D721Med (cell line): ENCODE data around the gene BCKDHB.

Source experiments
- DNase-seq: peaks from one replicate; pipeline ENCODE4 v3.0.0; 2011; ENCODE audit warnings: low spot score; ENCODE audit not compliant: insufficient read length
- FAIRE-seq: peaks from 2 replicates; lab custom pipeline; 2011; peaks lifted over from hg19 to GRCh38; lab: Jason Lieb, UNC
- TF ChIP-seq, protein P1 (sequence below): IDR thresholded peaks from 2 replicates; pipeline ENCODE4 v1.5.1; 2012; ENCODE audit warnings: mild to moderate bottlenecking, control low read depth; ENCODE audit not compliant: insufficient read depth; ENCODE audit errors: missing control alignments

Gene BCKDHB

DNA sequence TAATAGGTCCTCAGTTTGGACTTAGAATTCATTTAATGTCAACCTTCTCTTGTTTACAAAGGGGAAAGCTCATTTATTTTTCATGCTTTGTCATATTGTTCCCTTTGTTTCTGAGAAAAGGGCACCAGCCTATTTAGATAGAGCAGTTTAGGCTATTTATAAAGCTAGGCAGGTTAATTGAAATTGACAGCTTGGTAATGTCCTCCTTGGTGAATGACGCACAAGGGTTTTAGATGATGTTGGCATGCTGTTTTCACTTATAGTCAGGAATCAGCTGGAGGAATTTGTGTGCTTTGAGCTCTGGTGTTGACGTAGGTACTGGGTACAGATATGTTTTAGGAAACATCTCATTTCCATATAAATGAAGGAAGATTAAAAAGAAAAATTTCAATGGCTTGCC is 45.2 kb downstream of the BCKDHB start:
- DNase-seq = no peak
- TF ChIP-seq, protein P1, sequence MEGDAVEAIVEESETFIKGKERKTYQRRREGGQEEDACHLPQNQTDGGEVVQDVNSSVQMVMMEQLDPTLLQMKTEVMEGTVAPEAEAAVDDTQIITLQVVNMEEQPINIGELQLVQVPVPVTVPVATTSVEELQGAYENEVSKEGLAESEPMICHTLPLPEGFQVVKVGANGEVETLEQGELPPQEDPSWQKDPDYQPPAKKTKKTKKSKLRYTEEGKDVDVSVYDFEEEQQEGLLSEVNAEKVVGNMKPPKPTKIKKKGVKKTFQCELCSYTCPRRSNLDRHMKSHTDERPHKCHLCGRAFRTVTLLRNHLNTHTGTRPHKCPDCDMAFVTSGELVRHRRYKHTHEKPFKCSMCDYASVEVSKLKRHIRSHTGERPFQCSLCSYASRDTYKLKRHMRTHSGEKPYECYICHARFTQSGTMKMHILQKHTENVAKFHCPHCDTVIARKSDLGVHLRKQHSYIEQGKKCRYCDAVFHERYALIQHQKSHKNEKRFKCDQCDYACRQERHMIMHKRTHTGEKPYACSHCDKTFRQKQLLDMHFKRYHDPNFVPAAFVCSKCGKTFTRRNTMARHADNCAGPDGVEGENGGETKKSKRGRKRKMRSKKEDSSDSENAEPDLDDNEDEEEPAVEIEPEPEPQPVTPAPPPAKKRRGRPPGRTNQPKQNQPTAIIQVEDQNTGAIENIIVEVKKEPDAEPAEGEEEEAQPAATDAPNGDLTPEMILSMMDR = no peak
- FAIRE-seq = no peak

DNA sequence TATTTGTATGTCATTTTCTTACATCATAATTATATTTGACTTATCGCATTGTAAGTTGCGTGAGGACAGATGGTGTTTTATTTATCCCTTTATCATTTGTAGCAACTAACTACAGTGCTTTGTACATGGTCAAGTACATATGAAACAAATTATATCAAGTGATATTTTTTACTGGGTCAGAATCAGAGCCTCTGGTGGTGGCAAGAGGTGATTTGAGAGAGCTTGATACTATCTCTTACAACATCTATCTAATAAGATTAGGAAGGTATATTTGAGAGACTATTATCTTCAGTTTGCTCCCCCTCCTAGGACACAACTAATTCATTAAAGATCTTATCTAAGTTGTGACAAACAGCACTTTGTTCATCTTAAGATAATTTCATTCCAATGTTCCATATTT is 47.7 kb downstream of the BCKDHB start:
- FAIRE-seq = peak; percentile 11
- no peak for DNase-seq
- TF ChIP-seq, protein P1 = no peak

DNA sequence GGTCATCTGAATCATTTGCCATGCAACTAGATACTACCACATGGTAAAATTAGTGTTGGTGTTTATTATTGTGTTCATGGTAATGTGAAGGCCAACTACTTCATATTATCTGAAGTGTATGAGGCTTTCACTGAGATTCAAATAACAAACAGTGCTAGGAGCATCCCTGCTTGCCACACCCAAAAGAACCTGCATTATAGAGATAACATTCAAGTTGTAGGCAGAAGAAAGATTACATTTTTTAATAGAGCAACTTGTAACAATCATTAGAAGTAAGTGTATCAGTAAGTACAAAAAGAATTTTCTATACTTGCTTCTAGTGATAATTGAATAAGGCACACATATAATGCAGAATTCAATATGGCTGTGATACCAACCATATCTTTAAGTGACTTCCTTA is 49.8 kb downstream of the BCKDHB start:
- DNase-seq (no peak), FAIRE-seq (no peak)
- TF ChIP-seq, protein P1 = no peak

DNA sequence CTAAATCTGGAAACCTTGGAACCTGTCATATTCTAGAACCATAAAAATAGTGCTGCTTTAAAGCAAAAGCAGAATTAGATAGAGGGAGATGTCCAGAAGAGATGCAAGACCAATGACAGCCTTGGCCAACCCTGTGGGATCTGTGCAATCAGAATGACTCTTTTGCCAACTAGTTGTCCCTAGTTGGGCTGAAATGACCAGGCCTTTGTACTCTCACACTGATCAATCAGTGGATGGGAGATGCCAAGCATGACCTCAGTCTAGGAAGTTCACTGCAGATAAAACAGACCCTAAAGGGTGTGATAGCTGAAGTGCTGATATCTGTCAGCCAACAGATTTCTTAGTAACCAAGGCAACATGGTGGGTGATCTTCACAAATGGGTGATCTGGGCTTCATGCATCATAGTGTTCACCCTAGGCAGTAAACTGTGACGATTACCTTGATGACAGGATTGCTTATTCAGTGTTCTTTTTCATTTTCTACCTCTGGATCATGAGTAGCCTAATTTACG is 52.1 kb downstream of the BCKDHB start:
- TF ChIP-seq, protein P1 = no peak
- no peak for DNase-seq
- no peak for FAIRE-seq

DNA sequence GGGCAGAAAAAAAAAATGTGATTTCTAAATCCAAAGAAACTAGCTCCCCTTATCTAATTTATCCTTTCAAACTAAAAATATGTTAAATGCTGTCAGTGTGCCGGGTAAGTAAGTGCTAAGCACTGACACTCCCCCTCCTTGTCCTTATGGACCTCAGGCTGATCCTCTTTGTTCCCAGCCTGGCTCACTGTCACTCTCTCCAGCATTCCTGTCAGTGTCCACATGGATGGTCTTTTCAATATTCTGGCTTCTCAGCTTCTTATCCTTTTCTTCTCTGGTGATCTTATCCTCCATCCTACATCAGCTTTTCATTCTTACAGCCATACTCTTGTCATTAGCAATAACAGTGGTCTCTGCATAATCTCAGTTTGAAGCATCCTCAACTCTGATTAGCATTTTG is 55.0 kb downstream of the BCKDHB start:
- TF ChIP-seq, protein P1 = no peak
- FAIRE-seq = peak; percentile 60
- DNase-seq = no peak

DNA sequence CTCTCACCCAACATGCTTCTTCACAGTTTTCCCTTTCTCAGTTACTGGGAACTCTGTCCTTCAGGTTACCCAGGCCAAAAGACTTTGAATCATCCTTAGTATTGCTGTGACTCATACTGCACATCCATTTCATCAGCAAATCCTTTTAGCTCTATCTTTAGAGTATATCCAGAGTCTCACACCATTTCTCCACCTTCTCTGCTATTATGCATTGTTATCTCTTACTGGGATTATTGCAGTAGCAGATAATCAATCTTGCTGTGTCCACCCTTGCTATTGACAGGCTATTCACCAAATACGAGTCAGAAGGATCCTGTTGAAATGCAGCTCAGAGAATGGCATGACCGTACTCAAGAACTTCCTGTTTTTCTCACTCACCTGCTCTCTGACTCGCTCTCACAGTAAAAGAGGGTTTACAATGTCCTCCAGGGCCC is 57.3 kb downstream of the BCKDHB start:
- FAIRE-seq = no peak
- TF ChIP-seq, protein P1 = no peak
- no peak for DNase-seq

DNA sequence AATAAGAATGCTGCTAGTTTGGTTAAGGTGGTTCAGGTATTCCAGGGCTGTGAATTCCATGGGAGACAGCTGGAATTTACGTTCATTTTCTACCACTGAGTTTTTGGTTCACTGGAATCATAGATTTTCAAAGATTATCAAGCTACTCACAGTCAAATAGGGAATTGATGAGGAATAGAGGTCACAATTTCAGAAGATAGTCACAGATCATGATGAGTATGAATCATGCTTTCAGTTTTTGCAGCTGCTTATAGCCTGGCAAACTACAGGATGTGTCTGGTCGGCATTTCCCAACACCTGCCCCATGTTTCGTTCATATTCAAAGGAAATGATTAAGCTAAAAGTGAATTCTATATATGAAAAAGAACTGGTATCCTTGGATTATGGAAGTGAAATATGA is 58.7 kb downstream of the BCKDHB start:
- FAIRE-seq (no peak), DNase-seq (no peak)
- TF ChIP-seq, protein P1 = no peak
